Measurements from ENCODE around the gene TBC1D22A. TPM values are rescaled to one million over a fixed set of nuclear protein-coding genes. Genes with fewer than 3 reads are reported as not detected.
A peak's percentile ranks its signal among the peaks of the same experiment; 100 is the strongest.

Gene TBC1D22A
- total RNA-seq, 1 donor from 2014 or later, result 18.9 TPM

DNA sequence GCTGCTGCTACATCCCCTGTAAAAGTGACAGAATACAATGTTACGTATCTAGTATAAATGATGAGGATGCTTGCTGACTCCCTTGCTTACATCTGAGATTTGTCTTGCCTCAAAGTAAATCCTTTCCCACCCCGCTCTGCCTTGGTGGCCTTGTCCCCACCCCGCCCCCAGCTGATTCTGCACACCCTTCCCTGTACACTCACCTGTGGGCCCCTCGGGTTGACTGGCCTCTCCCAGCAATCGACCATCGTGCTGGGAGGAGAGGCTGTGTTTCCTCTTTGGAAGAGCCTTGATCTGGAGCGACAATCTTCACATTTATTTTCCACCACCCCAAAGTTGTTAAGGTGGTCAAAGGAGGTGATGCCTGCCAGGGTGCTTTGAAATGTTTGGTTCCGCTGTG, 249.4 kb downstream of the TBC1D22A start:
- Mint-ChIP-seq H3K27me3 (ENCODE audit: low read depth) (no peaks in the 10 kb centered on the region), H3K36me3 (ENCODE audit: low read depth) (no peaks in the 10 kb centered on the region), H3K27ac (ENCODE audit: unreplicated experiment) (no peak overlapping the region), H3K9me3 (ENCODE audit: low read depth) (no peaks in the 10 kb centered on the region), H3K4me3 (ENCODE audit: unreplicated experiment) (no peak overlapping the region), H3K4me1 (ENCODE audit: low read depth) (no peaks in the 10 kb centered on the region)
- no peak for DNase-seq (ENCODE audit: low spot score)
- TF ChIP-seq, protein P1, sequence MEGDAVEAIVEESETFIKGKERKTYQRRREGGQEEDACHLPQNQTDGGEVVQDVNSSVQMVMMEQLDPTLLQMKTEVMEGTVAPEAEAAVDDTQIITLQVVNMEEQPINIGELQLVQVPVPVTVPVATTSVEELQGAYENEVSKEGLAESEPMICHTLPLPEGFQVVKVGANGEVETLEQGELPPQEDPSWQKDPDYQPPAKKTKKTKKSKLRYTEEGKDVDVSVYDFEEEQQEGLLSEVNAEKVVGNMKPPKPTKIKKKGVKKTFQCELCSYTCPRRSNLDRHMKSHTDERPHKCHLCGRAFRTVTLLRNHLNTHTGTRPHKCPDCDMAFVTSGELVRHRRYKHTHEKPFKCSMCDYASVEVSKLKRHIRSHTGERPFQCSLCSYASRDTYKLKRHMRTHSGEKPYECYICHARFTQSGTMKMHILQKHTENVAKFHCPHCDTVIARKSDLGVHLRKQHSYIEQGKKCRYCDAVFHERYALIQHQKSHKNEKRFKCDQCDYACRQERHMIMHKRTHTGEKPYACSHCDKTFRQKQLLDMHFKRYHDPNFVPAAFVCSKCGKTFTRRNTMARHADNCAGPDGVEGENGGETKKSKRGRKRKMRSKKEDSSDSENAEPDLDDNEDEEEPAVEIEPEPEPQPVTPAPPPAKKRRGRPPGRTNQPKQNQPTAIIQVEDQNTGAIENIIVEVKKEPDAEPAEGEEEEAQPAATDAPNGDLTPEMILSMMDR (IDR thresholded peaks at IDR 0.05), result no peak

DNA sequence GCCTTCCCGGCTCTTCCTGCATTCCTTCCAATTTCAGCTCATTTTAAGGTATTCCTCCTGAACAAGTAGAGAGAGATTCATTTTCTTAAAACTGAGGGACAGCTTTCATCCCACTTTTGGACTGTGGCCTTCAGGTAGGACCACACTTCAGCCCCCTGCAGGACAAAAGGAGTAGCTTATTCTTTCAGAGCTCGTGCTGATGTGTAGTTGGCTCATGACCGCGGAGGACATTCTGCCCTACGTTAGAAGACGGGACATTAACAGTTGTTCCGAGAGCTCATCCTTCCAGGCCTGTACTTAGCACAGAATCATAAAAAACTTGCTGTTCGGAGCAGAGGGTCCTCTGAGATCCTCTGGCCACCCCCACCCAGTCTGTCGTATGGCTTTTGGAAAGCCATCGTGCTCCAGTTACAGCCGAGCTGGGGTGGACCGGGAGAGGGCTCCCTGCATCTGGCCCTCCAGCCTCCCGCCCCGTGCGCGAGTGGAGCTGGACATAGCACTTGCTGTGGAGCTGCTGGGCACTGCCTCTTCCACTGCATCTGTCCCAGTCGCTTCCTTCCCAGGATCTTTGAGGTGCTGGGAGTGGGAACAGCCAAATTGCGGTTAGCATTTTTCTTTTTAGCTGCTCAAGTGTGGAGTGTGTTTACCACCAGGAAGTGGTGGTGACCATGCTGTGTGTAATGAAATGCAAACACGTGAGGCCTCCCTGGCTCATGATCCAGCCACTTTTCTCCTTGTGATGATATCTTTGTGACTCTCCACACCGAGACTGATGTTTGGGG, 250.3 kb downstream of the TBC1D22A start:
- TF ChIP-seq, protein P1 (IDR thresholded peaks at IDR 0.05), result peak; percentile 27
- Mint-ChIP-seq H3K36me3 (ENCODE audit: low read depth) (no peaks in the 10 kb centered on the region), H3K9me3 (ENCODE audit: low read depth) (no peaks in the 10 kb centered on the region), H3K27me3 (ENCODE audit: low read depth) (no peaks in the 10 kb centered on the region), H3K27ac (ENCODE audit: unreplicated experiment) (no peak overlapping the region), H3K4me3 (ENCODE audit: unreplicated experiment) (no peak overlapping the region), H3K4me1 (ENCODE audit: low read depth) (no peaks in the 10 kb centered on the region)
- no peak for DNase-seq (ENCODE audit: low spot score)

DNA sequence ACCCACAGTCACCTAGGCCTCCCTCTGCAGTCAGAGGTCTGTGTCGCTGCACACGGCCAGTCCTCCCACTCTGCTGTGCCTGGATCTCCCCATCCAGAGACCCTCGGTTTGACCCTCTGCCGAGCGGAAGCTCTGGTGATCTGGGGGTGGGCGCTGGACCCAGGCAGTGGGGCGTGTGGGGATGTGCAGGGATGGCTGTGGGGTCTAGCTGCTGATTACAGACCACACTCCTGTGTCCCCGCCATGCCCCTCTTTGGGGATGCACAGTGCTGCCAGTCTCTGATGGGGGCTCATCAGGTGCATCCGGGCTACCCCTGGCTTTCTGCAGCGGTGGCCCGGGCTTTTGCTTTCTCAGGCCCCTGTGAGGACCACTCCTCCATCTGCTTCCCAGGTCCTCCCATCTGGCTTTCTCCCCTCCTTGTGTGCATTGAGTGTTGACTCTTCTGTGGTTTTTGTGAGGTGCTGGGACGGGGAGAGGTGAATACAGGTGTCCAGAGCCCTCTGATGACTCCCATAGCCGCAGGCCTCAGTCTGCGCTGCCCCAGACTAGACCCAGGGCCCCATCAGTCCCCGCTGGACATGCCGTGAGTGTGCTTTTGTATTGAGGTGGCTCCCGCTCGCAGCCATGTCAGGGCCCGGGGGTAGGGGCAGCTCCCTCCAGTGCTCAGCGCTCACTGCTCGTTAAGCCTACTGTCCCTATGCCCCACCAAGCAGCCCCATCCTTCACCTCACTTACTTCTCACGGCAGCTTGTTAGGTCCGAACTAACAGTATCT, 251.6 kb downstream of the TBC1D22A start:
- Mint-ChIP-seq H3K4me3 (ENCODE audit: unreplicated experiment) (no peak overlapping the region), H3K36me3 (ENCODE audit: low read depth) (no peaks in the 10 kb centered on the region), H3K27me3 (ENCODE audit: low read depth) (no peaks in the 10 kb centered on the region), H3K27ac (ENCODE audit: unreplicated experiment) (no peak overlapping the region), H3K4me1 (ENCODE audit: low read depth) (no peaks in the 10 kb centered on the region), H3K9me3 (ENCODE audit: low read depth) (no peaks in the 10 kb centered on the region)
- TF ChIP-seq, protein P1 (IDR thresholded peaks at IDR 0.05), result no peak
- DNase-seq (ENCODE audit: low spot score), result peak; percentile 86

DNA sequence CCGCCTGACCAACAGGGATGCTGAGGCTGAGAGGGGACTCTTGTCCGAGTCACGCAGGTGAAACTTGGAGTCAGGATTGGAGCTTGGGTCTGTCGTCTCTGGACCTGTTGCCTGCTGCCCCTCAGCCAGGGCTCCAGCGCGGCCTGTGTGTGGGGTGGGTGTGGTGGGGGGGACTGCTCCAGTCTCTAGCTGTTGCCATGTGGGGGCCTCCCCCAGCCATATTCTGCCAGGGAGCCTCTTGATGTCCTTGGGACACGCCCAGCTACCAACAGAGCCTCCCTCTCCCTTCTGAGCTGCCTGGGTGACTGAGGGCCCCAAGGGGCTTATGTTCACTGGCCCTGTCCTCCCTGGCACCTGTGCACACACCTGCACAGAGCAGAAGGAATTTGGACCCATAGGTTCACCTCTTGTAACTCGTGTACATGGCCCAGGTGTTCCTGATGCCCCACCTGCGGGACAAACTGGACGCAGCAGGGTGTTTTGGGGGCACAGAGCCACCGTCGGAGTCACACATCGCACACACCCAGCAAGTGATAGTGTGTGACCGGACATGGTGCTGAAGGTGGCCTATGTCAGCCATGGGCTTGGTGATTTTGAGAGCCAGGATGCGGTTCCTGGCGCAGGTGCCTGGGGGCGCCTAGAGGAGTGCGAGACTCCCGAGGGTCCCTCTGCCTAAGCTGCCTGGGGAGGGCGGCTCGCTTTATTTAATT, 252.3 kb downstream of the TBC1D22A start:
- H3K4me3 Mint-ChIP-seq (ENCODE audit: unreplicated experiment), result no peak overlapping the region

More for the DNA sequence above, 252.3 kb downstream of the TBC1D22A start:
- no peak for DNase-seq (ENCODE audit: low spot score)
- TF ChIP-seq, protein P1 (IDR thresholded peaks at IDR 0.05), result no peak
- Mint-ChIP-seq H3K36me3 (ENCODE audit: low read depth) (no peaks in the 10 kb centered on the region), H3K27ac (ENCODE audit: unreplicated experiment) (no peak overlapping the region), H3K27me3 (ENCODE audit: low read depth) (no peaks in the 10 kb centered on the region), H3K9me3 (ENCODE audit: low read depth) (no peaks in the 10 kb centered on the region), H3K4me1 (ENCODE audit: low read depth) (no peaks in the 10 kb centered on the region)
